Brain microvascular endothelial cell (primary cell): ENCODE data around the gene TAOK2.

Experiments
- DNase-seq: peaks from one replicate; pipeline ENCODE4 v3.0.0-alpha.2; 2020
- H3K27ac ChIP-seq: fragments of 250-450 bp; sonication (Bioruptor Pico); 2 replicates; pipeline ENCODE4 v1.5.1; 2020; ENCODE audit warnings: mild to moderate bottlenecking, moderate library complexity
- H3K27me3 ChIP-seq: fragments of 250-450 bp; sonication (Bioruptor Pico); replicated peaks from 2 replicates; pipeline ENCODE4 v1.5.1; 2020; ENCODE audit warnings: mild to moderate bottlenecking
- H3K36me3 ChIP-seq: fragments of 250-450 bp; sonication (Bioruptor Pico); replicated peaks from 2 replicates; pipeline ENCODE4 v1.5.1; 2020; ENCODE audit warnings: mild to moderate bottlenecking
- H3K4me3 ChIP-seq: 2 replicates; pipeline ENCODE4 v1.5.1; 2011; ENCODE audit warnings: low read depth, mild to moderate bottlenecking, control low read depth, low read length, moderate library complexity
- in situ Hi-C: cut with HindIII; loops from 2 replicates; pipeline ENCODE4 v1.10.0; 2017; ENCODE audit warnings: low sequenced_read_pairs, low pct_ligation_motif_present
- TF ChIP-seq, protein P1 (sequence below): IDR thresholded peaks from 2 replicates; pipeline ENCODE4 v1.5.1; 2011; ENCODE audit warnings: low read depth, mild to moderate bottlenecking, moderate library complexity, low read length, control low read depth, inconsistent platforms; ENCODE audit errors: missing control alignments

Gene TAOK2

DNA sequence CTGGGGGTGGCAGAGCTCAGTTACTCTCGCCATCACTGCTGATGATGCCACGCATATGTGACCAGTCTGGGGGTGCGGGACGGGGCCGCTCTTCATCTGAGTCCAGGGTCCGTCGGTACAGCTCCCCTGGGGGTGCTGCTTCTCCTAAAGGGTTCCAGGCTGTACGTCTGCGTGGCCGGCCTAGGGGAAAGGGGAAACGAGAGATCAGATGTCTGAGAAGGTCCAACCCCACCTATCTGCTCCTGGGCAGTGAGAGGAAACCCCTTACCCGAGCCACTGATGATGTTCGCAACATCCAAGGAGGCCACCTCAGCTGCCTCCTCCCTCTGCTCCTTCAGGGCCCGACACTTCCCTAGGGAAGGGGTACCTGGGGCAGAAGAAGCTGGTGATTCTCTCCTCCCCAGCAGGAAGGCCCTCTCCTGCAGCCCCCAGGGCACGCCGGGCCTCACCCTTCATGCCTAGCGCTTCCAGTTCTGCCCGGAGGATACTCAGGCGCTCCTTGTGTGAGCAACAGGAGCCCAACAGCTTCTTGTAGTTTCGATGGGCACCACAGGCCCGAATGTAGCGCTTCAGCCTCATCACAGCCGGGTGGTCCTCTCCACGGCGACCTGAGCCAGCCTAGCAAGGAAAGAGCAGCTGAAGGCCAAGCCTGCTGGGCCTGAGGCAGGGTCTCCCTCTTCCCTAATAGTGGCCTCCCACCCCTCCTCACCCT is 19.7 kb downstream of the TAOK2 start:
- H3K36me3 ChIP-seq: peaks cover 46% of the 10 kb centered on the region
- in situ Hi-C loops: no loop called here
- H3K4me3 ChIP-seq: no peak overlapping the region
- H3K27me3 ChIP-seq: no peaks in the 10 kb centered on the region
- no peak for DNase-seq
- TF ChIP-seq, protein P1, sequence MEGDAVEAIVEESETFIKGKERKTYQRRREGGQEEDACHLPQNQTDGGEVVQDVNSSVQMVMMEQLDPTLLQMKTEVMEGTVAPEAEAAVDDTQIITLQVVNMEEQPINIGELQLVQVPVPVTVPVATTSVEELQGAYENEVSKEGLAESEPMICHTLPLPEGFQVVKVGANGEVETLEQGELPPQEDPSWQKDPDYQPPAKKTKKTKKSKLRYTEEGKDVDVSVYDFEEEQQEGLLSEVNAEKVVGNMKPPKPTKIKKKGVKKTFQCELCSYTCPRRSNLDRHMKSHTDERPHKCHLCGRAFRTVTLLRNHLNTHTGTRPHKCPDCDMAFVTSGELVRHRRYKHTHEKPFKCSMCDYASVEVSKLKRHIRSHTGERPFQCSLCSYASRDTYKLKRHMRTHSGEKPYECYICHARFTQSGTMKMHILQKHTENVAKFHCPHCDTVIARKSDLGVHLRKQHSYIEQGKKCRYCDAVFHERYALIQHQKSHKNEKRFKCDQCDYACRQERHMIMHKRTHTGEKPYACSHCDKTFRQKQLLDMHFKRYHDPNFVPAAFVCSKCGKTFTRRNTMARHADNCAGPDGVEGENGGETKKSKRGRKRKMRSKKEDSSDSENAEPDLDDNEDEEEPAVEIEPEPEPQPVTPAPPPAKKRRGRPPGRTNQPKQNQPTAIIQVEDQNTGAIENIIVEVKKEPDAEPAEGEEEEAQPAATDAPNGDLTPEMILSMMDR: no peak
- no peak overlapping the region for H3K27ac ChIP-seq

DNA sequence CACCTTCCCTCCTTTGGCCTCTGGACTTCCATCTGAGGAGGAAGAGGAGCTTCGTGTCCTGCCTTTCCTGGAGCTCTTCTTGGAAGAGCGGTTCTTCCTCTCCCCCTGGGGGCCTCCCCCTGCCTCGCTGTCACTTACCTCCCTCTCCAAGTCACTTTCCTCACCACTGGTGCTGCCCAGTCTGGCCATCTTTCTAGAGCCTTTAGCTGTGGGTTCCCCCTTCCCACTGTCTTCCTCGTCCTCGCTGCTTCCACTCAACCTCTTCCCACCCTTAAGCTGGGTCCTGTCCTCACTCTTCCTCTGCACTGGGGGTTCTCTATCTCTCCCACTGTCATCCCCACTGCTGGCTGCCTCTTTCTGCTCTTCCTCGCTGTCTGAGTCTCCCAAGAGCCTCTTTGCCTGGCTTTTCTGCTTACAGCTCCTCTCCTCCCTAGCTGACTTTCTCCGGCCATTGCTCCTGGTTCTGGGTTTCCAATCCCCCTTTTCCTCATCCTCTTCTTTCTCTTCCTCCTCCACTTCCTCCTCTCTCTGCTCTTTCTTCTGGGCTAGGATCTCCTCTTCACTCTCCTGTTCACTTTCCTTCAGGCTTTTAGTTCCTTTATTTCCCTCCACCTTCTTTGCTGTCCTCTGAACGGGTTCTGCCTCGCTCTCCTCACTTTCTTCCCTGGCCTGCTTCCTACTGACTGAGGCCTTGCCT is 20.4 kb downstream of the TAOK2 start:
- no peak overlapping the region for H3K27ac ChIP-seq
- in situ Hi-C loops: no loop called here
- no peaks in the 10 kb centered on the region for H3K27me3 ChIP-seq
- H3K36me3 ChIP-seq: peaks cover 41% of the 10 kb centered on the region
- DNase-seq: no peak
- no peak overlapping the region for H3K4me3 ChIP-seq
- TF ChIP-seq, protein P1: no peak

DNA sequence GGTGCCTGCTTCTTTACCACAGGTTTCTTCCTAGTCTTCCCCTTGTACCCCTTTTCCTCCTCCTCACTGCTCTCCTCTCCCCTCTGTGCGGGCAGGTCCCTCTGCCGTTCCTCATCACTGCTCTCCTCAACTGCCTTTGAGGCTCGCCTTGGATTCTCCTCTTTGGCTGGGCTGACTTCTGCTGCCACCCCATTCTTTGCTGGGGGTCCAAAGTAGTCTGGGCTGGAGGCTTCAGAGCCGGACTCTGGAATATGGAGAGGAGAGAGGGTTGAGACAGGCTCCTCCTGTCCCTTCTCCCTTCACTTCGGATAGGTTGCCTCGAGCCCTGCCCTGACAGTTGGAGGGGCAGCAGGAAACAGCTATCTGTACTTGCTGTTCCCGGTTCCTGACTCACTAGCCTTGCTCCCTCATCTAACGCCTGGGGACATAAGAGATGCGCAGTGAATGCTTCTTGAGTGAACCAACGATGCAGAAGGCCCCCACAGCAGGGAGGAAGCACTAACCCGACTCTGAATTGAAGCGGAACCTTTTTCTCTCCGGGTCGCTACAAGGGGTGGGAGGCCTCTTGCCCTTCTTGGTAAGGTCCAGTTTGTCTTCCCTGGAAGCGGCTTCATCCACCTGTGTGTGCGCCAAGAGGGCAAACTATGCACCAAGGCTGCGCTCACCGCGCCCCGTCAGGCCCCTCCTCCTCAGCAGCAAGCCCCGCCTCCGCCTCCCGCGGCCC is 21.1 kb downstream of the TAOK2 start:
- in situ Hi-C loops: no loop called here
- peak; percentile 30 for DNase-seq

DNA sequence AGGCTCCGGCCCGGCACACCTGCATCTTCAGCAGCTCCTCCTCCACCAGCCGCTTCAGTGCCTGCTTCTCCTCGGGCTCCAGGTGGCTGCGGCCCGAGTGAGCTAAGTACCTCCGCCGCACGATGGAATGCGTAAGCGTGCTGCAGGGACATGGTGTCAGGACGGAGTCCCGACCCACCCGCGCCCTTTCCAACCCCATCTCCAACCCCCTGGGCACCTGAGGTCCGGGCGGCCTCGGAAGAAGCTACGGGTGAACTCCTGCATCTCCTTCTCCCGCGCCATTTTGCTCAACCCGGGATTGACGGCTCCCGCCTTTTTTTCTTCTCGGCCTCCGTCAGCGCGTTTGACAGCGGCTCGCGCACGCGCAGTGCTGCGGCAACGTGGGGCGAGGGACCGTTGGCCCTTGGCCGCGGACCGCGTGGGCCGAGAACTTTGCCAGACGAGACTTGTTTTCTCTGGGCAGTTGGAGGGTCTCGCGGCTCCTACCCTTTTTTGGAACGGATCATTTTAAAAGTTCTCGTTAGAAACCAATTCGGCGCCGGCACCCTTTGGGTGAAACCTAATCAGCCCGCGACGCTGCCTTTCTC is 21.7 kb downstream of the TAOK2 start, which contains the start of gene HIRIP3:
HIRIP3 (minus strand) TSS at position 294 of the 587 bp plus-strand sequence; CDS start at position 282, 12 bp downstream.
- in situ Hi-C loops: no loop called here
- TF ChIP-seq, protein P1: no peak
- peak; percentile 60 for DNase-seq
- Histone ChIP-seq H3K27ac (peak within 1 kb of the TSS; percentile 74), H3K27me3 (no peaks in the 10 kb centered on the region), H3K4me3 (peak within 1 kb of the TSS; percentile 97), H3K36me3 (peaks cover 29% of the 10 kb centered on the region)

More for the DNA sequence above, 21.1 kb downstream of the TAOK2 start:
- TF ChIP-seq, protein P1: no peak
- H3K27me3 ChIP-seq: no peaks in the 10 kb centered on the region
- peaks cover 35% of the 10 kb centered on the region for H3K36me3 ChIP-seq
- H3K4me3 ChIP-seq: peak overlapping the region; percentile 97
- peak overlapping the region; percentile 74 for H3K27ac ChIP-seq

DNA sequence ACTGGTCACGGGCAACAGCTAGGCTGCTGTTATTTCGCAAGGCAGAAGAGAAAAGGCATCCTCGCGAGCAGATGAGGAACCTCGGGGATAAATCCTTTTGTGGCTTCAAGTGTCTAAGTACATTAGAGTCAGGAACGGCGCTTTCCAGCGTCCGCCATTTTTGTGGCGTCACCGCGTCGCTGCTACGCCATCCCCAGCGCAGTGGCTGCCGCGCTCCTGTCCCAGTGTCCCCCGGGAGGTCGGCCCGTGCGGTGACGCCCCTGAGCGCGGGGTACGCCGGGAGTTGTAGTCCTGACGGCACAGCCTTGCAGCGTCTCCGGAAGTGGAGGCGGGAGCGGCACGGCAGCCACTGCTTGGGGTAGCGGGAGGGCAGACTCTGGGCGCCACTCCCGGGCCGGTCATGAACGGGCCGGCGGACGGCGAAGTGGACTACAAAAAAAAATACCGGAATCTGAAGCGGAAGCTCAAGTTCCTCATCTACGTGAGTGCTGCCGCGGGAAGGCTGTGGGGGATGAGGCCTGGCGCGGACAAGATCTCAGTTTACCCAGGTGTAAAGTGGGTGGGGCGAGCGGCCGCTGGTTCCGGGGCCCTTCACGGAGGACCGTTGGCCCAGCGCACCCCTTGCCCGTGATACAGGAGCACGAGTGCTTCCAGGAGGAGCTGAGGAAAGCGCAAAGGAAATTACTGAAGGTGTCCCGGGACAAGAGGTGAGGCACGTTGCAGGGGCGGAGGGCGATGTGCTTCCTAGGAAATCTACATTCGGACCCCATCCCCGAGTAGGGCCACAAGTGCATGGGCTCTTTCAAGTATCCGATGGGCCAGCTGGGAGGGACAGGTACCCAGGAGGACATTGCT is 22.5 kb downstream of the TAOK2 start, which contains the start of gene INO80E:
INO80E (plus strand) TSS at position 331 of the 855 bp plus-strand sequence; CDS start at position 401, 70 bp downstream.
- in situ Hi-C loops: no loop called here
- Histone ChIP-seq H3K4me3 (peak within 1 kb of the TSS; percentile 97), H3K27ac (peak within 1 kb of the TSS; percentile 74), H3K36me3 (peaks cover 22% of the 10 kb centered on the region), H3K27me3 (no peaks in the 10 kb centered on the region)
- DNase-seq: peak; percentile 90
- TF ChIP-seq, protein P1: no peak
